Measurements from ENCODE around the gene PLN.

Gene PLN

DNA sequence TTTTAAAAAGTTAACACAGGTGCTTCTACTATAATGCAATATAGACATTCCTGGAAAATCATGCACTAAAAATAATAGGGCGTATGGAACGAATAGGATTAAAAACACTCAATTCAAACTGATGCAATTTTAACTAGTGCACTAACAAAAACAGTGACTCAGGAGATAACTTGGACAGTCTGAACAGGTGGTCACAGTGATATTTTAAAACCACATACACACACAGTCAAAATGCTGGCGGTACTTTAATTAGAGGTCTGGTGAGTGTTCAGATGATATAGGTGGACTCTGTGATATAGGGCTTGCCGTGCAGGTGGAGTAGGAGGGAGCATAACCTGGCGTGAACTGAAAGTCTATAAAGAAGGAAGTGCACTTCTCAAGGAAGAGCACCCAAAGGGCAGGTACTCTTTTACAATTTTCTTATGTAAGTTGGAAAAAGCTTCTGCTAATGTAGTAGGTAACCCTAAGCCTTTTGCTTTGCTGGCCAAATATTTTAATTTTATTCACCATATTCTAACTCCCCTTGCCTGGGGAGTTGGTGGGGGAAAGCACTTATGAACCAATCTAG is 41.9 kb upstream of the PLN start:
- no peak overlapping the region for H3K4me3 ChIP-seq (ENCODE audit: low read depth, low read length)
- TF ChIP-seq, protein P1, sequence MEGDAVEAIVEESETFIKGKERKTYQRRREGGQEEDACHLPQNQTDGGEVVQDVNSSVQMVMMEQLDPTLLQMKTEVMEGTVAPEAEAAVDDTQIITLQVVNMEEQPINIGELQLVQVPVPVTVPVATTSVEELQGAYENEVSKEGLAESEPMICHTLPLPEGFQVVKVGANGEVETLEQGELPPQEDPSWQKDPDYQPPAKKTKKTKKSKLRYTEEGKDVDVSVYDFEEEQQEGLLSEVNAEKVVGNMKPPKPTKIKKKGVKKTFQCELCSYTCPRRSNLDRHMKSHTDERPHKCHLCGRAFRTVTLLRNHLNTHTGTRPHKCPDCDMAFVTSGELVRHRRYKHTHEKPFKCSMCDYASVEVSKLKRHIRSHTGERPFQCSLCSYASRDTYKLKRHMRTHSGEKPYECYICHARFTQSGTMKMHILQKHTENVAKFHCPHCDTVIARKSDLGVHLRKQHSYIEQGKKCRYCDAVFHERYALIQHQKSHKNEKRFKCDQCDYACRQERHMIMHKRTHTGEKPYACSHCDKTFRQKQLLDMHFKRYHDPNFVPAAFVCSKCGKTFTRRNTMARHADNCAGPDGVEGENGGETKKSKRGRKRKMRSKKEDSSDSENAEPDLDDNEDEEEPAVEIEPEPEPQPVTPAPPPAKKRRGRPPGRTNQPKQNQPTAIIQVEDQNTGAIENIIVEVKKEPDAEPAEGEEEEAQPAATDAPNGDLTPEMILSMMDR (IDR thresholded peaks at IDR 0.05; ENCODE audit: borderline replicate concordance, insufficient read depth, low read depth, low read length): no peak

DNA sequence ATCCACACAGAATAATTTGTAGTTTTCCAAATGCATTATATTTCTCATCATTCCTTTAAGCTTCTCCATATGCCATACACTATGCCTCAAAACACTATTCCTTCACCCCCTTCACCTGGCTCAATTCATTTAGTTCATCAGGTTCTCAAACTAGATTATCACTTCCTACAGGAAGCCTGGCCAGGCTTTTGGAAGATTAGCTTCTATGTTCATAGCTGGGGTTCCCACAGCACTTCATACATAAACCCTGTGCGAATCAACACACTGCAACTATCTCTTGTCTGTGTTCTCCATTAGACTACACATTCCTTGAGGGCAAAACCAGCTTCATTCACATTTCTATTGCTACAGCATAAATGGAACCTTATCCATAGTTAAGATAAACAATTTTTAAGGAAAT is 40.5 kb upstream of the PLN start:
- no peak overlapping the region for H3K4me3 ChIP-seq (ENCODE audit: low read depth, low read length)

DNA sequence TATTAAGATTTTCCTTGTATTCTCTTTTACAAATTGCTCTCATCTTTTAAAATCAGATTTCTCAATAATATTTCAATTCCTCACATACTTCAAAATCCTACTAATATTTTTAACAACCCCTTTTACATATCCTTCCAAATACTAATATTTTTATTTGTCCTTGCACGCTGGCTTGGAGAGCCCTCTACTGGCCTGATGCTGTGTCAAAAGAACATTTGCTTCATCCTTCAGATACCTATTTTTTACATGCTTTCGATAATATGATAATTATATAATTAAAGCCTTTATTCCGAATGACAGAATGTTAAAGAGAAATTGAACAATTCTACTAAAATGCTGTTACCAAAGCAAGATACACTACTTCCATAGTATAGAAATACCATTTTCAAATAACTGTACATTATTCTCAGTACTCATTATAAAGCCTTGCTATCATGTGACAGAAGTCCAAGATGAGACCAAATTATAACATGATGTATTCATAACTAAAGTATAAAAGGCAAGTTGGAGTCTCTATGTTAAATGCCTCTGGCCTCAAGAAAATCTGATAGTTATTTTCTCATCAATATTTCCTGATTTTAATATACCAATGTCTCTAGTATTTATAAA is 39.0 kb upstream of the PLN start:
- TF ChIP-seq, protein P1 (IDR thresholded peaks at IDR 0.05; ENCODE audit: borderline replicate concordance, insufficient read depth, low read depth, low read length): peak; percentile 27; the same call in 1 of the 2 replicates

More for the DNA sequence above, 40.5 kb upstream of the PLN start:
- TF ChIP-seq, protein P1 (IDR thresholded peaks at IDR 0.05; ENCODE audit: borderline replicate concordance, insufficient read depth, low read depth, low read length): no peak

DNA sequence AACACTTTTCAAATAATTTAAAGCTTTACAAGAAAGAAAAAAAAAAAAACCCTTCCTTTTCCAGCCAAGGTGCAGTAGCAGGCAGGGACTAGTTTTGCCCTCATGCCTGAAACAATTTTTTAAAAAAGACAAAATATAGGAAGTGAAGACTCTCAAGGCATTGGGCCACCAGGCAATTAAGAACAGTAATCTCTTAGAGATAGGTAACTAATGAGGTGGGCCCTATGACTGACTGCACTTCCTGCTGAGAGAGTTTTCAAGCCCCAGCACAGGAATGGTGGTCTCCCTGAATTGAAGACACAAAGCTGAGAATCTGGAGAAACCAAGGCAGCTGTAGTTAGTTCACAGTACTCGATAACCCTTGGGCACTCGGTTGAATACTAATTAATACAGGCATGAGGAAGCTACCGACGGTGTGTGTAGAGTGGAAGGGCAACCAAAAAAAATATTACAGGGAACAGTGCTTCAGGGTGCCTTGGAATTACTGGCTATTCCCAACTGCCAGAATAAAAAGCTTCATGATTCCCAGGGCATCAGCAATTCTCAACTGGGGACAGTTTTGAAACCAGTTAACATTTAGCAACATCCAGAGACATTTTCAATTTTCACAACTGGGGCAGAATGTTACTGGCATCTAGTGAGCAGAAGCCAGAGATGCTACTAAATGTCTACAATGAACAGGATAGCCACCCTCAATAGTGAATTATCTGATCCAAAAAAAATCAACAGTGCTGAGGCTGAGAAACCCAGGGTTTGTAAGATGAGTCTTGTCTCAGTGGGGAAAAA is 36.0 kb upstream of the PLN start:
- no peak overlapping the region for H3K4me3 ChIP-seq (ENCODE audit: low read depth, low read length)
- TF ChIP-seq, protein P1 (IDR thresholded peaks at IDR 0.05; ENCODE audit: borderline replicate concordance, insufficient read depth, low read depth, low read length): no peak

More for the DNA sequence above, 39.0 kb upstream of the PLN start:
- H3K4me3 ChIP-seq (ENCODE audit: low read depth, low read length): no peak overlapping the region

DNA sequence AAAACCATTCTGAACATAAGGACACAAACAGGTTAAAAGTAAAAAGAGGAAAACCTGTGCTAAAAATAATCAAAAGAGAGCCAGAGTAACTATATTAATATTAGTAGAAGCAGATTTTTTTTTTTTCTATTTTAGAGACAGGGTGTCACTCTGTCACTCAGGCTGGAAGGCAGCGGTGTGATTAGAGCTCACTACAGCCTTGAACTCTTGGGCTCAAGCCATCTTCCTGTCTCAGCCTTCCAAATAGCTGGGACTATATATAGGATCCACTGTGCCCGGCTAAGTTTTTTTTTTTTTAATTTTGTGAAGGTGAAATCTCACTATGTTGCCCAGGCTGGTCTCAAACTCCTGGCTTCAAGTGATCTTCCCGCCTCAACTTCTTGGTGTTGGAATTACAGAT is 33.4 kb upstream of the PLN start:
- no peak overlapping the region for H3K4me3 ChIP-seq (ENCODE audit: low read depth, low read length)
- TF ChIP-seq, protein P1 (IDR thresholded peaks at IDR 0.05; ENCODE audit: borderline replicate concordance, insufficient read depth, low read depth, low read length): no peak

DNA sequence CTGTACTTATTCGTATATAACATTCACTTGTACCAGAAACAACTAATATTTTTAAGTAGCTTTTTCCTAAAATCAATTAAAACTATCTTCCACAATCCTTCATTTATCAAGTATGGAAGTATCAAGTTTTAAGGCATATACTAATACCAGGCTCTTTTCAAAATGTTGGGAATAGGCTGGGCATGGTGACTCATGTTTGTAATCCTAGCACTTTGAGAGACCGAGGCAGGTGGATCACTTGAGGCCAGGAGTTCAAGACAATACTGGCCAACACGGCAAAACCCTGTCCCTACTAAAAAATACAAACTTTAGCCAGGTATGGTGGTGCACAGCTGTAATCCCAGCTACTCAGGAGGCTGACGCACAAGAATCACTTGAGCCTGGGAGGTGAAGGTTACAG is 25.7 kb upstream of the PLN start:
- TF ChIP-seq, protein P1 (IDR thresholded peaks at IDR 0.05; ENCODE audit: borderline replicate concordance, insufficient read depth, low read depth, low read length): no peak
- no peak overlapping the region for H3K4me3 ChIP-seq (ENCODE audit: low read depth, low read length)
